Liver (tissue), 9 donors: ENCODE results near the gene HOATZ. TPM values are rescaled to one million over a fixed set of nuclear protein-coding genes. Genes with fewer than 3 reads are reported as not detected.
A peak's percentile ranks its signal among the peaks of the same experiment; 100 is the strongest.

ENCODE experiments used
- DNase-seq: peaks from one replicate; pipeline ENCODE4 v3.0.0-alpha.2; 2017; ENCODE audit warnings: low spot score
- H3K27ac ChIP-seq, 2 donors: one replicate each; pipeline ENCODE4 v1.7.0; 2013; ENCODE audit warnings: inconsistent platforms in 2 of 2, low read length in 2 of 2, control low read depth in 1 of 2, low read depth in 1 of 2, mild to moderate bottlenecking in 1 of 2
- H3K27me3 ChIP-seq, 4 donors: one replicate each; pipeline versions ENCODE4 v1.6.1 to v1.7.0; 2013; ENCODE audit warnings: low read length in 3 of 4, inconsistent platforms in 1 of 4, mild to moderate bottlenecking in 1 of 4, moderate library complexity in 1 of 4; ENCODE audit not compliant: control insufficient read depth in 4 of 4, insufficient read depth in 4 of 4
- H3K36me3 ChIP-seq, 4 donors: one replicate each; pipeline versions ENCODE4 v1.6.1 to v1.7.0; 2013; ENCODE audit warnings: low read length in 3 of 4, mild to moderate bottlenecking in 3 of 4, low read depth in 1 of 4, moderate library complexity in 1 of 4; ENCODE audit not compliant: control insufficient read depth in 4 of 4, insufficient read depth in 3 of 4
- H3K4me1 ChIP-seq, 4 donors: one replicate each; pipeline versions ENCODE4 v1.6.1 to v1.7.0; 2013; ENCODE audit warnings: low read length in 3 of 4, mild to moderate bottlenecking in 3 of 4, moderate library complexity in 1 of 4; ENCODE audit not compliant: control insufficient read depth in 4 of 4, insufficient read depth in 4 of 4
- H3K4me3 ChIP-seq, 3 donors: one replicate each; pipeline versions ENCODE4 v1.6.1 to v1.7.0; 2013; ENCODE audit warnings: low read length in 3 of 3, control low read depth in 1 of 3, low read depth in 1 of 3, mild to moderate bottlenecking in 1 of 3
- H3K9ac ChIP-seq, 2 donors: one replicate each; pipeline ENCODE4 v1.7.0; 2013; ENCODE audit warnings: low read length in 2 of 2, mild to moderate bottlenecking in 2 of 2, moderate library complexity in 2 of 2, control low read depth in 1 of 2, low read depth in 1 of 2
- H3K9me3 ChIP-seq, 4 donors: one replicate each; pipeline versions ENCODE4 v1.6.1 to v1.7.0; 2013; ENCODE audit warnings: low read length in 3 of 4; ENCODE audit not compliant: control insufficient read depth in 4 of 4
- CTCF ChIP-seq: fragments of 150-350 bp; IDR thresholded peaks from 2 replicates; pipeline ENCODE4 v1.5.1; 2017; ENCODE audit warnings: improper control_type of control experiment, low read depth, low read length; ENCODE audit not compliant: missing input control
- EGR1 ChIP-seq, 2 donors: IDR thresholded peaks; 2 replicates each; pipeline ENCODE4 v1.6.1; 2016 to 2018; ENCODE audit warnings: antibody characterized with exemption in 2 of 2, low read depth in 2 of 2
- FOXA1 ChIP-seq: IDR thresholded peaks from 2 replicates; pipeline ENCODE4 v1.6.1; 2016; ENCODE audit warnings: antibody characterized with exemption
- FOXA2 ChIP-seq: IDR thresholded peaks from 2 replicates; pipeline ENCODE4 v1.6.1; 2016; ENCODE audit warnings: antibody characterized with exemption
- HNF4A ChIP-seq, 2 donors: conservative IDR thresholded peaks; 2 replicates each; pipeline ENCODE4 v1.6.1; 2016; ENCODE audit warnings: antibody characterized with exemption in 2 of 2, mild to moderate bottlenecking in 2 of 2
- HNF4G ChIP-seq: IDR thresholded peaks from 2 replicates; pipeline ENCODE4 v1.6.1; 2016; ENCODE audit warnings: antibody characterized with exemption
- MAX ChIP-seq: IDR thresholded peaks from 2 replicates; pipeline ENCODE4 v1.6.1; 2016; ENCODE audit warnings: antibody characterized with exemption
- NR2F2 ChIP-seq: IDR thresholded peaks from 2 replicates; pipeline ENCODE4 v1.6.1; 2016; ENCODE audit warnings: antibody characterized with exemption
- RAD21 ChIP-seq, 2 donors: IDR thresholded peaks; 2 replicates each; pipeline ENCODE4 v1.6.1; 2016; ENCODE audit warnings: antibody characterized with exemption in 2 of 2, mild to moderate bottlenecking in 2 of 2
- REST ChIP-seq: IDR thresholded peaks from 2 replicates; pipeline ENCODE4 v1.6.1; 2016; ENCODE audit warnings: antibody characterized with exemption, mild to moderate bottlenecking
- RXRA ChIP-seq, 2 donors: IDR thresholded peaks; 2 replicates each; pipeline ENCODE4 v1.6.1; 2017 to 2018; ENCODE audit warnings: antibody characterized with exemption in 2 of 2, mild to moderate bottlenecking in 1 of 2
- SP1 ChIP-seq: IDR thresholded peaks from 2 replicates; pipeline ENCODE4 v1.6.1; 2018; ENCODE audit warnings: antibody characterized with exemption, mild to moderate bottlenecking
- TAF1 ChIP-seq: conservative IDR thresholded peaks from 2 replicates; pipeline ENCODE4 v1.6.1; 2016; ENCODE audit warnings: antibody characterized with exemption, mild to moderate bottlenecking
- YY1 ChIP-seq: IDR thresholded peaks from 2 replicates; pipeline ENCODE4 v1.6.1; 2016; ENCODE audit warnings: antibody characterized with exemption, mild to moderate bottlenecking
- ZBTB33 ChIP-seq: IDR thresholded peaks from 2 replicates; pipeline ENCODE4 v1.6.1; 2016; ENCODE audit warnings: antibody characterized with exemption
- WGBS: extraction: QIAGEN DNeasy Blood & Tissue Kit; methylation state at CpG from one replicate; pipeline ENCODE4 v1.1.7; 2013; 5-methylcytosine and 5-hydroxymethylcytosine counted together
- polyA plus RNA-seq, 2 donors: library from polyadenylated mRNA; stranded (reverse) in 1 of 2; unstranded in 1 of 2; fragments of 200-250 nt in 1 of 2; fragments of >200 nt in 1 of 2; fragmentation: Nextera tagmentation in 1 of 2; extraction: Ambion mirVana in 1 of 2; gene quantifications; one replicate each; pipeline versions ENCODE4 v1.2.1 to v1.2.3, GENCODE V29; 2013 to 2015
- total RNA-seq, 2 donors: library from RNA; depleted of rRNA; stranded (reverse); fragments of >200 nt; gene quantifications; one replicate each; pipeline ENCODE4 v1.2.3, GENCODE V29; 2014
- donor health status: healthy.
- donor health status: healthy.
- donor health status: healthy.
- donor health status: healthy.
- donor health status: healthy.

The HOATZ gene
- total and polyA plus RNA-seq, 4 donors: not detected

GRCh38 chr11:111565114-111565720 is 50.6 kb downstream of the HOATZ start:
- TF ChIP-seq CTCF: peak; percentile 93
- no peak for TF ChIP-seq ZBTB33
- no peak for TF ChIP-seq TAF1
- TF ChIP-seq EGR1 (IDR thresholded peaks at IDR 0.05; ENCODE audit: low read depth in 2 of 2): no peak
- peak; percentile 92 to 93 for TF ChIP-seq RAD21 (IDR thresholded peaks at IDR 0.05)
- Histone ChIP-seq H3K36me3 (no peaks in the 10 kb centered on the region), H3K4me3 (no peak overlapping the region), H3K9ac (no peak overlapping the region), H3K9me3 (no peaks in the 10 kb centered on the region), H3K27ac (no peak overlapping the region), H3K27me3 (no peaks in the 10 kb centered on the region), H3K4me1 (no peaks in the 10 kb centered on the region)
- 66% methylated on average over 4 of the region's 4 CpGs for WGBS
- peak; percentile 67 for DNase-seq

- H3K9ac ChIP-seq: no peak overlapping the region
- H3K9me3 ChIP-seq: no peaks in the 10 kb centered on the region
- no peaks in the 10 kb centered on the region for H3K27me3 ChIP-seq
- H3K4me1 ChIP-seq: no peaks in the 10 kb centered on the region
- H3K4me3 ChIP-seq: no peak overlapping the region
- no peak overlapping the region for H3K27ac ChIP-seq
- H3K36me3 ChIP-seq: no peaks in the 10 kb centered on the region
- TF ChIP-seq NR2F2 (no peak), CTCF (no peak), SP1 (no peak), RXRA (IDR thresholded peaks at IDR 0.05) (no peak), YY1 (no peak), FOXA2 (no peak), ZBTB33 (no peak), REST (no peak), TAF1 (no peak), RAD21 (IDR thresholded peaks at IDR 0.05) (no peak), MAX (no peak), FOXA1 (no peak), HNF4G (no peak), HNF4A (conservative IDR thresholded peaks at IDR 0.05) (no peak)
- no peak for DNase-seq
- 79% methylated on average over 7 of the region's 7 CpGs for WGBS
These were observed 51.7 kb downstream of the HOATZ start for GRCh38 chr11:111566324-111566723.
